GM23338 (cell line): ENCODE results near the gene RAB11FIP2.

ENCODE experiments used
- CREB1 ChIP-seq: fragments of 250-450 bp; sonication (Bioruptor Pico); IDR thresholded peaks from 2 replicates; pipeline ENCODE4 v1.5.0; 2020; ENCODE audit warnings: low read depth, mild to moderate bottlenecking, moderate library complexity
- CTCF ChIP-seq, 2 experiments: fragments of 200-600 bp in 1 of 2; sonication (generic) in 1 of 2; conservative IDR thresholded peaks; 2 replicates each; pipeline versions ENCODE4 v1.5.1 to v1.6.1; 2016 to 2017; ENCODE audit warnings: antibody characterized with exemption in 2 of 2, low read depth in 2 of 2, mild to moderate bottlenecking in 2 of 2, moderate library complexity in 1 of 2
- POLR2AphosphoS5 ChIP-seq: IDR thresholded peaks from 2 replicates; pipeline ENCODE4 v1.6.1; 2016; ENCODE audit warnings: antibody characterized with exemption, low read depth
- ZNF114 ChIP-seq: fragments of 250-450 bp; sonication (Bioruptor Pico); IDR thresholded peaks from 2 replicates; pipeline ENCODE4 v1.5.0; 2020; ENCODE audit warnings: mild to moderate bottlenecking, moderate library complexity

- no peak for TF ChIP-seq CTCF (conservative IDR thresholded peaks at IDR 0.05; ENCODE audit: low read depth in 2 of 2)
- TF ChIP-seq ZNF114, result no peak
- TF ChIP-seq POLR2AphosphoS5, result no peak
- TF ChIP-seq CREB1 (CRISPR knock-in tag), result no peak
These were observed 45.5 kb upstream of the RAB11FIP2 start for GRCh38 chr10:118092209-118092608.
